ENCODE data around the gene SRPK3. TPM values are rescaled to one million over a fixed set of nuclear protein-coding genes. Genes with fewer than 3 reads are reported as not detected.

Gene SRPK3
- polyA plus RNA-seq, 1 donor (not counting 4 experiments of a cell fraction or from before 2014, with no cell fraction given) = 0.10 TPM

GRCh38 chrX:153800746-153801145 lies 19.9 kb downstream of the SRPK3 start:
- dilution Hi-C loops (cut with MboI; ENCODE audit: extremely low pct_ligation_motif_present, low sequenced_read_pairs) = no loop called here

GRCh38 chrX:153801669-153802068 lies 20.8 kb downstream of the SRPK3 start:
- no peaks in the 10 kb centered on the region for H4K20me1 ChIP-seq (ENCODE audit: control insufficient read depth, extremely low read depth, insufficient read depth, low read length)
- DNase-seq (ENCODE audit: low read depth, low spot score) = no peak

More at GRCh38 chrX:153800746-153801145, 19.9 kb downstream of the SRPK3 start:
- Histone ChIP-seq H4K20me1 (ENCODE audit: control insufficient read depth, extremely low read depth, insufficient read depth, low read length) (no peaks in the 10 kb centered on the region), H3K36me3 (ENCODE audit: control insufficient read depth in 2 of 2, extremely low read depth in 1 of 2, insufficient read depth in 2 of 2, low read length in 2 of 2) (peaks cover 5 to 8% of the 10 kb centered on the region in 2 experiments), H3K4me2 (ENCODE audit: control insufficient read depth, extremely low read depth, insufficient read depth, low read depth, low read length) (no peak overlapping the region), H3K4me3 (ENCODE audit: control insufficient read depth in 2 of 3, extremely low read depth in 1 of 3, insufficient read depth in 2 of 3, low read depth in 1 of 3, low read length in 3 of 3) (no peak overlapping the region), H3K27ac (ENCODE audit: control insufficient read depth, insufficient read depth, low read length) (no peak overlapping the region), H3K4me1 (ENCODE audit: control insufficient read depth, extremely low read depth, insufficient read depth, low read length) (no peaks in the 10 kb centered on the region), H3K9me1 (ENCODE audit: control insufficient read depth, extremely low read depth, insufficient read depth, low read length) (no peaks in the 10 kb centered on the region), H3K9me3 (ENCODE audit: control insufficient read depth, low read depth, low read length) (no peaks in the 10 kb centered on the region), H2AFZ (ENCODE audit: control insufficient read depth, low read length) (no peak overlapping the region), H3K9ac (ENCODE audit: control insufficient read depth, extremely low read depth, insufficient read depth, low read length) (no peak overlapping the region), H3K79me2 (ENCODE audit: control insufficient read depth, insufficient read depth, low read length) (peaks cover 15% of the 10 kb centered on the region), H3K27me3 (ENCODE audit: control insufficient read depth, extremely low read depth, insufficient read depth, low read length) (no peaks in the 10 kb centered on the region)
- FAIRE-seq (no peak), DNase-seq (ENCODE audit: low read depth, low spot score) (no peak)
- TF ChIP-seq CTCF (optimal IDR thresholded peaks at IDR 0.05 in 1 of 3, IDR thresholded peaks at IDR 0.05 in 1 of 3, conservative IDR thresholded peaks at IDR 0.05 in 1 of 3; ENCODE audit: extremely low read depth in 1 of 3, insufficient read depth in 2 of 3, low read length in 3 of 3) (no peak), EZH2 (IDR thresholded peaks at IDR 0.05; ENCODE audit: low read length) (no peak)

More at GRCh38 chrX:153801669-153802068, 20.8 kb downstream of the SRPK3 start:
- no peaks in the 10 kb centered on the region for H3K4me1 ChIP-seq (ENCODE audit: control insufficient read depth, extremely low read depth, insufficient read depth, low read length)
- TF ChIP-seq EZH2 (IDR thresholded peaks at IDR 0.05; ENCODE audit: low read length) = no peak
- TF ChIP-seq CTCF (optimal IDR thresholded peaks at IDR 0.05 in 1 of 3, IDR thresholded peaks at IDR 0.05 in 1 of 3, conservative IDR thresholded peaks at IDR 0.05 in 1 of 3; ENCODE audit: extremely low read depth in 1 of 3, insufficient read depth in 2 of 3, low read length in 3 of 3) = no peak
- H3K36me3 ChIP-seq (ENCODE audit: control insufficient read depth in 2 of 2, extremely low read depth in 1 of 2, insufficient read depth in 2 of 2, low read length in 2 of 2) = peaks cover 0 to 5% of the 10 kb centered on the region in 2 experiments
- no peak overlapping the region for H3K4me3 ChIP-seq (ENCODE audit: control insufficient read depth in 2 of 3, extremely low read depth in 1 of 3, insufficient read depth in 2 of 3, low read depth in 1 of 3, low read length in 3 of 3)
- dilution Hi-C loops (cut with MboI; ENCODE audit: extremely low pct_ligation_motif_present, low sequenced_read_pairs) = no loop called here
- no peaks in the 10 kb centered on the region for H3K27me3 ChIP-seq (ENCODE audit: control insufficient read depth, extremely low read depth, insufficient read depth, low read length)
- no peak overlapping the region for H3K27ac ChIP-seq (ENCODE audit: control insufficient read depth, insufficient read depth, low read length)
- H3K9me1 ChIP-seq (ENCODE audit: control insufficient read depth, extremely low read depth, insufficient read depth, low read length) = no peaks in the 10 kb centered on the region
- no peak overlapping the region for H3K4me2 ChIP-seq (ENCODE audit: control insufficient read depth, extremely low read depth, insufficient read depth, low read depth, low read length)
- peaks cover 6% of the 10 kb centered on the region for H3K79me2 ChIP-seq (ENCODE audit: control insufficient read depth, insufficient read depth, low read length)
- no peak for FAIRE-seq
- H3K9ac ChIP-seq (ENCODE audit: control insufficient read depth, extremely low read depth, insufficient read depth, low read length) = no peak overlapping the region
- no peak overlapping the region for H2AFZ ChIP-seq (ENCODE audit: control insufficient read depth, low read length)
- H3K9me3 ChIP-seq (ENCODE audit: control insufficient read depth, low read depth, low read length) = no peaks in the 10 kb centered on the region

Data from keratinocyte (primary cell).